Immature natural killer cell (primary cell): ENCODE measurements around the gene ECE2. TPM values are rescaled to one million over a fixed set of nuclear protein-coding genes. Genes with fewer than 3 reads are reported as not detected.

Experiments used
- DNase-seq, 3 donors: peaks; one replicate each; pipeline ENCODE4 v3.0.0; 2022; ENCODE audit warnings: mixed read lengths in 1 of 3
- H3K27ac Mint-ChIP-seq, 6 donors: one replicate each; pipeline ENCODE4 v1.8.0; 2020; ENCODE audit warnings: mixed read lengths in 6 of 6, mild to moderate bottlenecking in 5 of 6, inconsistent platforms in 4 of 6, moderate library complexity in 3 of 6
- H3K27me3 Mint-ChIP-seq, 3 donors: one replicate each; pipeline ENCODE4 v1.8.0; 2020 to 2021; ENCODE audit warnings: low read depth in 3 of 3, mild to moderate bottlenecking in 3 of 3, mixed read lengths in 3 of 3, moderate library complexity in 3 of 3, inconsistent platforms in 1 of 3
- H3K36me3 Mint-ChIP-seq, 3 donors: one replicate each; pipeline ENCODE4 v1.8.0; 2020; ENCODE audit warnings: mixed read lengths in 3 of 3, inconsistent platforms in 2 of 3, mild to moderate bottlenecking in 2 of 3
- H3K4me1 Mint-ChIP-seq, 2 donors: one replicate each; pipeline ENCODE4 v1.8.0; 2020; ENCODE audit warnings: inconsistent platforms in 2 of 2, mild to moderate bottlenecking in 2 of 2, mixed read lengths in 2 of 2, moderate library complexity in 1 of 2
- H3K4me3 Mint-ChIP-seq, 5 donors: one replicate each; pipeline ENCODE4 v1.8.0; 2020; ENCODE audit warnings: mild to moderate bottlenecking in 5 of 5, mixed read lengths in 5 of 5, inconsistent platforms in 3 of 5, moderate library complexity in 3 of 5
- H3K9me3 Mint-ChIP-seq, 6 donors: one replicate each; pipeline ENCODE4 v1.8.0; 2020; ENCODE audit warnings: mild to moderate bottlenecking in 6 of 6, mixed read lengths in 6 of 6, inconsistent platforms in 4 of 6, moderate library complexity in 3 of 6
- polyA plus RNA-seq, 3 donors: library from polyadenylated mRNA; unstranded; fragments of 300-500 nt; fragmentation: Illumina TruSeq; gene quantifications; one replicate each; pipeline ENCODE4 v1.2.3, GENCODE V29; 2021

ECE2 gene
- polyA plus RNA-seq: not detected

DNA sequence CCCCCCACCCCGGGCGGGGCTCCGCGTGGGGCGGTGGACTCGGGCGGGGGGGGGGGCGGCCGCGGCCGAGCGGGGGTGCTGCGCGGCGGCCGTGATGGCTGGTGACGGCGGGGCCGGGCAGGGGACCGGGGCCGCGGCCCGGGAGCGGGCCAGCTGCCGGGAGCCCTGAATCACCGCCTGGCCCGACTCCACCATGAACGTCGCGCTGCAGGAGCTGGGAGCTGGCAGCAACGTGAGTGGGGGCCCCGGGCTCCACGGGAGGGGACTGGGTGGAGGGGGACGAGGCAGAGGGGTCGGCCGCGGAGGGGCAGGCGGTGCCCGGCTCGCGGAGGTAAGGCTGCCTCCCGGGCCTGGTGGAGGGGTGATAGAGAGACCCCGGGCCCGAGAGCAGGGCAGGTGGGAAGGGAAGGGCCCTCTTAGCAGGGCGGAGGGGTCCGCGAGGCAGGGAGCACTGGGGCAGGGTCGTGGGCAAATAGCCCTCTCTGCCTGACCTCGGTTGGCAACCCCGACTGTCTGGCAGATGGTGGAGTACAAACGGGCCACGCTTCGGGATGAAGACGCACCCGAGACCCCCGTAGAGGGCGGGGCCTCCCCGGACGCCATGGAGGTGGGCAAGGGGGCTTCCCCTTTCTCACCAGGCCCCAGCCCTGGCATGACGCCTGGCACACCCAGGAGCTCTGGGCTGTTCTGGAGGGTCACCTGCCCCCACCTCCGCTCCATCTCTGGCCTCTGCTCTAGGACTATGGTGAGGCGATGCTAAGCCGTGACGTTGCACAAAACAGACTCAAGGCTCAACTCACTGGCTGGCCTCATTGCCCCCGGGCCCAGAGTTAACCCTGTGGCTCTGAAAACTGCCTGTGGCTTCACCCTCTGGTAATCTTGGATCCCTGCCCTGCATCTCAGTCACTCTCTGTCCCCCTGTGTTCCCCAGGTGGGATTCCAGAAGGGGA is at the start of gene ECE2:
ECE2 (plus strand) TSS at position 62 of the 950 bp plus-strand sequence; CDS start at position 194, 132 bp downstream.
- no peaks in the 10 kb centered on the region for H3K36me3 Mint-ChIP-seq
- DNase-seq: no peak
- peaks cover 19 to 26% (median 23%) of the 10 kb centered on the region in 3 donors for H3K27me3 Mint-ChIP-seq
- H3K27ac Mint-ChIP-seq: no peak within 1 kb of the TSS
- H3K9me3 Mint-ChIP-seq: no peaks in the 10 kb centered on the region
- no peaks in the 10 kb centered on the region for H3K4me1 Mint-ChIP-seq
- peak within 1 kb of the TSS in 1 of 5 donors; percentile 18 for H3K4me3 Mint-ChIP-seq

DNA sequence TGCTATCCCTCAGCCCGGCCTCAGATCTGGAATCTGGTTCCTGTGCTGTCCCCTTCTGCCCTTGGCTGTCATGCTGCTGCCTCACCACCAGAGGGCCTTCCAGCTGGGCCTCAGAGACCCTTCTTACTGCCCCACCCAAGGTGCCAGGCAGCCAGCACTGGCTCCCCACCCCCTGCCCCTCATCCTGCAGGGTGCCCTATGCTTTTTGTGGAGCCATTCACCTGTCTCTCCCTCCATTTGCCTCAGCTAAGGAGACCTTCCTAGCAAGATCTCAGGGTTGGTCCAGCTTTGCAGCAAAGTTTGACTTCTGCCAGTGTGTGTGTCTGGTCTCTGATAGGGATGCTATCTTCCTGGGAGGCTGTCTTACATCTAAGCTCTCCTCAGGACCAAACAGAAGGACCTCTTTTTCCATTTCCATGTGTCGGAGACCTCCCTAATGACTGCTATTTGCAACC is 48.3 kb upstream of the ECE2 start:
- Mint-ChIP-seq H3K9me3 (no peaks in the 10 kb centered on the region), H3K4me3 (no peak overlapping the region), H3K27ac (no peak overlapping the region), H3K27me3 (peaks cover 14 to 28% (median 20%) of the 10 kb centered on the region in 3 donors), H3K36me3 (peaks cover 0 to 3% (median 0%) of the 10 kb centered on the region in 3 donors), H3K4me1 (peaks cover 8 to 14% of the 10 kb centered on the region in 2 donors)
- peak; percentile 49 to 50 (median 50) for DNase-seq

DNA sequence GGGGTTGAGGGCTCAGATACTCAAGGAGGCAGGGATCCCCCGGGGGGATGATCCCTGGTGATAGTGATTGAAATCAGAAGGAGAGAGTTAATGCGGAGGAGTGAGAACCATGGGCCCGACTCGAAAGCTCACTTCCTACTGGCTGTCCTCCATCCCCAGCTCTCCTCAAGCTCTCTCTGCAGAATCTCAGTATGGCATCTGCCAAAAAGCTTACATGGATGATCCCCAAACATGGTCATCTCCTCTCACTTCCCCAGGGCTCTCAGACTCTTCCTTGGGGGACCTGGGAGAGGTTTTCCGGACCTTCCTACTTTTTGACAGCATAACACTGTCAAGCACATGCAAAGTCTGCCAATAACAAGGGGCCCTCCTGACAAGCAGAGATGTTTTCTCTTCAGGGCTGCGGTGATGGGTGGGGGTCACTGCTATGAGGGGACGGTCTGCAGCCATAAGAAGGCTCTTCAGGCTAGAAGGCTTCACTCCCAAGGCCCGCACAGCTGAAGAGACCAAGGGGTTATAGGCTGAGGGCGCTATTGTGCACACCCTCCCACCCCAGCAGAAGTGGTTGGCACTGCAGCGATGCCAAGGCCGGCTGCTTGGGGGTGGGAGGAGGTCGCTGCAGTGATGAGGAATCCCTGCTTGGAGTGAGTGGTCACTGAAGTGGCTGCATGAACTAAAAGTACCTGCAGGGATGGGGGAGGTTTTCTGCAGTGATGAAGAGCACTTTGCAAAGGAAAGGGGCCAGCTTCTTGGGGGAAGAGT is 47.3 kb upstream of the ECE2 start:
- Mint-ChIP-seq H3K27me3 (peaks cover 11 to 28% (median 21%) of the 10 kb centered on the region in 3 donors), H3K27ac (no peak overlapping the region), H3K36me3 (peaks cover 0 to 3% (median 0%) of the 10 kb centered on the region in 3 donors), H3K4me3 (peak overlapping the region; percentile 50 to 68 (median 62)), H3K4me1 (peaks cover 8 to 14% of the 10 kb centered on the region in 2 donors), H3K9me3 (no peaks in the 10 kb centered on the region)
- DNase-seq: no peak

DNA sequence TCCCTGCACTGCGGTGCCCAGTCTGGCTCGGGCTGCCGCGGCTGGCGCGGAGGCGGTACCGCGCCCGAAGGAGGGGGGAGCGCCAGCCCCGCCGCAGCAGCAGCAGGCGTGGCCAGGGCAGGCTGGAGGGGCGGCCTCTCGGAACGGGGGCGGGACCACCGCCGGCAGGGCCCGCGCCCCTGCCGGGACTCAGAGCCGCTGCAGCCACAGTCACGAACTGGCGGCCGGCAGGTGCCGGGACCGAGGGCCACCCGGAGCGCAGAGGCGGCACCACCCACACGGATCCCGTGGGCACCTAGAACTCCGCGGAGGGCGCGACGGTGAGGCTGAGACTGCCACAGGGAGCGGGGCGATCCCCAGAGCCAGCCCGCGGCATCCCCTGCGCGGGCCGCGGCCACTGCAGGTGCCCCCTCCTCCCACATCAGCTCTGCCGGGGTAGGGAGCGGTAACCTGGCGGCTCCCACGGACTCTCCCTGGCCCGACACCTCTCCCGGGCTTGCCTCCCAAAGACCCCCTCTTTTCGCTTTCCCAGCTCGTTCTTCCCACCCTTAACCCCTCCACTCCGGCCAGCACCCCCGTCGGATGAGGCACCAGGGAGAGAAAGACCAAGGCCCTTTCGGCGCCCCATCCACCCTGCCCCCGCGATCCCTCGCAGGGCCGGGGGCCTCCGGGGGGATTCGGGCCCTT is 46.3 kb upstream of the ECE2 start, which contains the start of gene VWA5B2:
VWA5B2 (plus strand) TSS at position 192 of the 687 bp plus-strand sequence. CDS start 944 bp downstream, outside the sequence.
- Mint-ChIP-seq H3K27ac (no peak within 1 kb of the TSS), H3K9me3 (no peaks in the 10 kb centered on the region), H3K4me1 (peaks cover 8 to 14% of the 10 kb centered on the region in 2 donors), H3K36me3 (peaks cover 0 to 3% (median 0%) of the 10 kb centered on the region in 3 donors), H3K4me3 (peak within 1 kb of the TSS; percentile 52 to 73 (median 64)), H3K27me3 (peaks cover 11 to 32% (median 16%) of the 10 kb centered on the region in 3 donors)
- peak; percentile 73 to 79 (median 77) for DNase-seq

DNA sequence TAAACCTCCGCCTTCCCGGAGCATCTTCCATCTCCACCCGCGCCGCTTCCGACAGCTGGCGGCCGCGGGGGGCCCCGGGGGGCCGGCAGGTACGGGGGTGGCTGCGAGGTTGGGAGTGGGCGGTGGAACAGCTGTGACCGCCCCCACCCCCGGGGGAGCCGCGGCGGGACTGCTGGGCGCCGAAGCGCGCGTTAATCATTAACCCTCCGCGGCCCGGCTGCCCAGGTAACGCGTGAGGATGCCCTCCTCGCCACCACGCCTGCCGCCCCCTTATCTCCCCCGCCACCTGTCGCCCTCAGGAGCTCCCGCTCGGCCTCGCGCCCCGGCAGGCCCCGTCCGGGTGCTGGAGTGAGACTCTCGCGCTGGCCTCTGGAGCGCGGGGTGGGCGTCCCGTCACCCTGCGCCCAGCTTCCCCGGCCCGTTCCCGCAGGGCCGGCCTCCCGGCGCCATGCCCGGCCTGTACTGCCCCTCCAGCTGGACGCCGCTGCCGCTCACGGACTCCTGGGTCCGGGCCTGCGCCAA is 45.7 kb upstream of the ECE2 start:
- Mint-ChIP-seq H3K27ac (no peak overlapping the region), H3K27me3 (peaks cover 11 to 30% (median 16%) of the 10 kb centered on the region in 3 donors), H3K36me3 (peaks cover 0 to 3% (median 0%) of the 10 kb centered on the region in 3 donors), H3K9me3 (no peaks in the 10 kb centered on the region), H3K4me1 (peaks cover 8 to 14% of the 10 kb centered on the region in 2 donors), H3K4me3 (peak overlapping the region in 1 of 5 donors; percentile 29)
- no peak for DNase-seq

DNA sequence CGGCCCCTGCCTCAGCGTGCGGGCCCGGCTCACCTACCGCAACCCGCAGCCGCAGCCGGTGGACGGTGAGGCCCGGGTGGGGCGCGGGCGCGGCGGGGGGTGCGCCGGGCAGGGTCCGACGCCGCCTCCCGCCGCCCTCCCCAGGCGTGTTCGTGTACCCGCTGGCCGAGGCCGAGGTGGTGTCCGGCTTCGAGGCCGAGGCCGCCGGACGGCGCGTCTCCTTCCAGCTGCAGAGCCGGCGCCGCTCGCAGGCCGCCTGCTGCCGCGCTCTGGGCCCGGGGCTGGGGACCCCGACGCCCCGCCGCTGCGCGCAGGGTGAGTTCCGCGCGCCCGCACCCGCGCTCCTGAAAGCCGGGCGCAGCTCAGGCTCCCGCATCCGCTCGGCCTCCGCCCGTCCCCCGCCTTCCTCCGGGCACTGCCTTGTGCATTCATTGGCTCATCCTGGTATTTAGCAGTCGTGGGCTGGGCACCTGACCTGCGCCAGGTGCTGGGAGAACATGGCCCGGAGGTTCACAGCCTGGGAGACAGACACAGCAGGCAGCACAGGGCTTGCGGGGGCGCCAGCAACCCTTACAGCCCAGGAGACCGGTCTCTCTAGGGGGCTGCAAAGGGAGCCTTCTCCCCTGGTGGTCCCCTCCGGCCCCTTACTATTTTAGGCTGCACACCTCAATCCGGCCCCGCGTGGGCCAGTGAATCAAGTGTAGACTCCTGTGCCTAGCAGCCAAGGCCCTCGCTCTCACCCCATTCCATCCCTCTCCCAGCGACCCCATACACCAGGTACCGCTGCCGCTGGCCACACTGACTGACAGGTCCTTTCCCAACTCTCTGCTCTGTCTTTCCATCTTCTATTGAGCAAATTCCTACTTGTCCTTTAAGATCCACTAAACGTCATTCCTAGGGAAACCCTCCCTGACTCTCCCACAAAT is 45.0 kb upstream of the ECE2 start:
- Mint-ChIP-seq H3K4me1 (peaks cover 8 to 14% of the 10 kb centered on the region in 2 donors), H3K27me3 (peaks cover 11 to 26% (median 19%) of the 10 kb centered on the region in 3 donors), H3K9me3 (no peaks in the 10 kb centered on the region), H3K27ac (no peak overlapping the region), H3K4me3 (peak overlapping the region; percentile 70 to 88 (median 84)), H3K36me3 (peaks cover 0 to 3% (median 0%) of the 10 kb centered on the region in 3 donors)
- no peak for DNase-seq

DNA sequence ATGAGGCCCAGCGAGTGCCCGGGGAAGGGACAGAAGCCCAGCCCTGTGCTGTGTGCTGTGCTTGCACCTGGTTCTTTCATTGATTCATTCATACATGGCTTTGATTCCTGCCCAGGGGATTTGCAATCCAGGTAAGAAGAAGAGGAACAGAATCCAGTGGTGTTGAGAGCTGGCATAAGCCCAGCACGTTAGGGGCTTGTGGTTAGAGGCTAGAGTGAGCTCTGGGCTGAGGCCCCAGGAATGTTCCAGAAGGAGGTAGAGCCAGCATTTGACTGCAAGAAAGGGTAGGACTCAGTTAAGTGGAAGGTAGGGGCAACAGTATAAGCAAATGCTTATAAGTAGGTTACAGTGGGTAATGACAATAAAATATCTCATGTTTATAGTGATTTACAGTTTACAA is 44.2 kb upstream of the ECE2 start:
- Mint-ChIP-seq H3K27me3 (peaks cover 11 to 26% (median 19%) of the 10 kb centered on the region in 3 donors), H3K4me1 (peaks cover 8 to 14% of the 10 kb centered on the region in 2 donors), H3K27ac (no peak overlapping the region), H3K36me3 (peaks cover 0 to 3% (median 0%) of the 10 kb centered on the region in 3 donors), H3K4me3 (peak overlapping the region; percentile 70 to 88 (median 84)), H3K9me3 (no peaks in the 10 kb centered on the region)
- DNase-seq: no peak

DNA sequence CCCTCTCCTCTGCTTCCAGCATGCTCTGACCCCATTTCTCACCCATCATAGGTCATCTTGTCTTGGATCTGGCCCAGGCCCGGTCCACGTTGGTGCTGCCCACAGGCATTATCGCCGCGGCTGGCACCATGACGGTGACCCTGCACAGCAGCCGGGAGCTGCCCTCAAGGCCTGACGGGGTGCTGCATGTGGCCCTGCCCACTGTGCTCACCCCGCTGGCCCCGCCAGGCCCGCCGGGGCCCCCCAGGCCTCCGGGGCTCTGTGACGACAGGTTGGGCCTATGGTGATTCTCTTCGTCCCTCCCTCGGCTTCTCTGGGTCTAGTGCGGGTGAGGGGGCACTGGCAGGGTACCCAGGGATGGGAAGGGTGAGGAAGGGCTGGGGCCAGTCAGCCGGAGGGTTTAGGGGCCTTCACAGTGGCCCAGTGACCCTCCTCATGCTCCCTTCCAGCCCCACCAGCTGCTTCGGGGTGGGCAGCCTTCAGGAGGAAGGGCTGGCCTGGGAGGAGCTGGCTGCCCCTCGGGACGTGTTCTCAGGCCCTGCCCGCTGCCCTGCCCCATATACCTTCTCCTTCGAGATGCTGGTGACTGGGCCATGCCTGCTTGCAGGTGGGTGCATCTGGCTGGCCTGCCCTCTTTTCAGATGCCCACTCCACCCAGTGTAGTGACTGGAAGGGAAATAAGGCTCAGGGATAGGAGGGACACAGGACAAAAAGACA is 42.5 kb upstream of the ECE2 start:
- DNase-seq: no peak
- Mint-ChIP-seq H3K36me3 (peaks cover 0 to 3% (median 0%) of the 10 kb centered on the region in 3 donors), H3K9me3 (no peaks in the 10 kb centered on the region), H3K27me3 (peaks cover 11 to 22% (median 19%) of the 10 kb centered on the region in 3 donors), H3K4me3 (no peak overlapping the region), H3K4me1 (peaks cover 8 to 14% of the 10 kb centered on the region in 2 donors), H3K27ac (no peak overlapping the region)

DNA sequence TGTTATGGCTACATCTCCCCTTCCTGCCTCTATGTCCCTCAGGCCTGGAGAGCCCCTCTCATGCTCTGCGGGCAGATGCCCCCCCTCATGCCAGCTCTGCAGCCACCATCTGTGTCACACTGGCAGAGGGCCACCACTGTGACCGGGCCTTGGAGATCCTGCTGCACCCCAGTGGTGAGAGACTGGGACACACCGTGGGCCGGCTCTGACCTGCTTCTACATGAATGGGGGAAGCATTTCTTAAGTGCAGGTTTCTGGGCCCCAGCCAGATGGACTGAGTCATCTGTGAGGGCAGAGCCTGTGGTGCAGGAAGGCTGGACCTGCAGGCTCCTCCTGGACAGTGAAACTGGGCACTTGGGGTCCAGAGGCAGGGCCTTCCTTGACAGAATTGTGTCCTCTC is 41.6 kb upstream of the ECE2 start:
- no peak for DNase-seq
- no peak overlapping the region for H3K27ac Mint-ChIP-seq
- peaks cover 0 to 3% (median 0%) of the 10 kb centered on the region in 3 donors for H3K36me3 Mint-ChIP-seq
- H3K9me3 Mint-ChIP-seq: no peaks in the 10 kb centered on the region
- no peak overlapping the region for H3K4me3 Mint-ChIP-seq
- H3K27me3 Mint-ChIP-seq: peaks cover 11 to 21% (median 17%) of the 10 kb centered on the region in 3 donors
- peaks cover 8 to 9% of the 10 kb centered on the region in 2 donors for H3K4me1 Mint-ChIP-seq

DNA sequence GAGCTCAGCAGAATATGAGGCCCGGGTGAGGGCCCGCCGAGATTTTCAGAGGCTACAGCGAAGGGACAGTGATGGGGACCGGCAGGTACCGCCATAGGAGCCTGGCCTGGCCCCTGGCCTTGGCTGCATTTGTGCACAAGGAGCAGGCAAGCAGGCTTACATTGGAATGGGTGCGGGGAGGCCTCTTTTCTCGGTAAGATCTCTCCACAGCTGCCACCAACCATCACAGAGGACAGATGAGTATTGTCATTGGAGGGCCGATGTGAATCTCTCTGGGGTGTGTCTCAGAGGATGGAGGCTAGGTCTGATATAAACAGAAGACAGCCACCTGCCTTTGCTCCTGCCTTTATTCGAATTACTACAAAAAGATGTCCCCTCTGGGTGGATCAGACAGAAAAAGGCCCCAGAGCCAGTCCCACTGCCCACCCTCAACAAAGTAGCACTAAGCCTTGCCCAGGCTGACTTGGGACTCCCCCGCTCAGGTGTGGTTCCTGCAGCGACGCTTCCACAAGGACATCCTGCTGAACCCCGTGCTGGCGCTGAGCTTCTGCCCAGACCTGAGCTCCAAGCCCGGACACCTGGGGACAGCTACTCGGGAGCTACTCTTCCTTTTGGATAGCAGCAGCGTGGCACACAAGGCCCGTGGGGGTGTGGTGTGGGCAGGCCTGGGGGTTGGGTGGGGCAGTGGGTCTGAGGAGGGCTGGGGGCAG is 41.0 kb upstream of the ECE2 start:
- peaks cover 7 to 8% of the 10 kb centered on the region in 2 donors for H3K4me1 Mint-ChIP-seq
- H3K27me3 Mint-ChIP-seq: peaks cover 11 to 21% (median 17%) of the 10 kb centered on the region in 3 donors
- H3K4me3 Mint-ChIP-seq: no peak overlapping the region
- H3K27ac Mint-ChIP-seq: no peak overlapping the region
- no peak for DNase-seq
- peaks cover 0 to 3% (median 0%) of the 10 kb centered on the region in 3 donors for H3K36me3 Mint-ChIP-seq
- no peaks in the 10 kb centered on the region for H3K9me3 Mint-ChIP-seq

DNA sequence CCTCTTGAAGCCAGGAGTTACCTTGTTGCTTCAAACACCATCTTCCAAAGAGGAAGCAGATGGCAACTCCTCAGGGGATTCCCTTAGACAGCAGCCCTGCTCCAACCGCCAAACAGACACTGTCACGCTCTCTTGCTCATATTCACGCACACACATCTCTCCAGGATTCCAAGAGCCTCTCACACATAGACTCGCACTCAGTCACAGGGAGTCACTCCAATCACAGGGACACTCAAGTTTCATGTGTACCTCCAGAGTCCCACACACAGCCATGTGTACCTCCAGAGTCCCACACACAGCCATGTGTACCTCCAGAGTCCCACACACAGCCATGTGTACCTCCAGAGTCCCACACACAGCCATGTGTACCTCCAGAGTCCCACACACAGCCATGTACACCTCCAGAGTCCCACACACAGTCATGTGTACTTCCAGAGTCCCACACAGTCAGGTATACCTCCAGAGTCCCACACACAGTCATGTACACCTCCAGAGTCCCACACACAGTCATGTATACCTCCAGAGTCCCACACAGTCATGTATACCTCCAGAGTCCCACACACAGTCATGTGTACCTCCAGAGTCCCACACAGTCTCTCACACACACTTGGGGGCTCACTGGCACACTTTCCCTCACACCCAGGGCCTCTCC is 40.3 kb upstream of the ECE2 start:
- Mint-ChIP-seq H3K27ac (no peak overlapping the region), H3K9me3 (no peaks in the 10 kb centered on the region), H3K4me1 (peaks cover 7 to 8% of the 10 kb centered on the region in 2 donors), H3K27me3 (peaks cover 11 to 21% (median 17%) of the 10 kb centered on the region in 3 donors), H3K4me3 (no peak overlapping the region), H3K36me3 (peaks cover 0 to 3% (median 0%) of the 10 kb centered on the region in 3 donors)
- DNase-seq: no peak
